Endothelial cell (in vitro differentiated cells): ENCODE data around the gene APOD. TPM values are rescaled to one million over a fixed set of nuclear protein-coding genes. Genes with fewer than 3 reads are reported as not detected.
A peak's percentile ranks its signal among the peaks of the same experiment; 100 is the strongest.

Experiments
- DNase-seq: peaks from one replicate; pipeline ENCODE4 v3.0.0; 2021; ENCODE audit warnings: low spot score
- H3K27ac Mint-ChIP-seq: one replicate; pipeline ENCODE4 v1.8.0; 2021; ENCODE audit warnings: mixed read lengths, inconsistent platforms; ENCODE audit not compliant: unreplicated experiment
- H3K27me3 Mint-ChIP-seq: one replicate; pipeline ENCODE4 v1.8.0; 2021; ENCODE audit warnings: mild to moderate bottlenecking, moderate library complexity, mixed read lengths, inconsistent platforms; ENCODE audit not compliant: unreplicated experiment
- H3K36me3 Mint-ChIP-seq: one replicate; pipeline ENCODE4 v1.8.0; 2021; ENCODE audit warnings: mild to moderate bottlenecking, low read depth, mixed read lengths, inconsistent platforms; ENCODE audit not compliant: unreplicated experiment
- H3K4me1 Mint-ChIP-seq: one replicate; pipeline ENCODE4 v1.8.0; 2021; ENCODE audit warnings: mild to moderate bottlenecking, mixed read lengths, inconsistent platforms; ENCODE audit not compliant: unreplicated experiment
- H3K4me3 Mint-ChIP-seq: one replicate; pipeline ENCODE4 v1.8.0; 2021; ENCODE audit warnings: mild to moderate bottlenecking, mixed read lengths, inconsistent platforms; ENCODE audit not compliant: unreplicated experiment
- H3K9me3 Mint-ChIP-seq: one replicate; pipeline ENCODE4 v1.8.0; 2021; ENCODE audit warnings: mixed read lengths, inconsistent platforms; ENCODE audit not compliant: unreplicated experiment
- total RNA-seq: library from RNA; stranded (reverse); fragmentation: NEBNext Ultra II Directional; extraction: Animal tissue kit (Norgen Biotek cat#: 25700); gene quantifications from one replicate; pipeline ENCODE4 v1.2.1, GENCODE V29; 2021; ENCODE audit not compliant: unreplicated experiment
- TF ChIP-seq, protein P1 (sequence below): fragments of 200-600 bp; sonication (generic); IDR thresholded peaks from one replicate; pipeline ENCODE4 v1.5.0; 2021; ENCODE audit warnings: antibody characterized with exemption; ENCODE audit not compliant: unreplicated experiment

Gene APOD
- total RNA-seq, 1 donor from 2014 or later, result 5.0 TPM

DNA sequence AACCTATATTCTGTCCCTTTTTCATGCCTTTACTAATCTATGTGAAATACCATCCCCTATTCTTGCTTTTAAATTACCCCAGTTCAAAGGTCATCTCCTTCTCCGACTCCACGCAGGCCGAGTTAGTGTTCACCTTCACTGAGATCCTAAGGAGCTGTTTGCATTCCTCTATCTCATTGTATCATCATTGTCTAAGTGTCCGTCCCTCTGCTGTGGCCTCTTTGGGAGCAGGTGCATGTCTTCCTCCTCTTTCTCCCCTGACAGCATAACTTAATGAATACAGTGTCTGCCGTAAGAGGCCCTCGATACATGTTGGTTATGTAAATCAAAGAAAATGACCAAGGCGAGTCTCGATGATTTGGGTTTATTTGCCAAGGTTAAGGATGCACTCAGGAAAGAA is 35.7 kb downstream of the APOD start:
- Mint-ChIP-seq H3K9me3 (no peaks in the 10 kb centered on the region), H3K4me3 (no peak overlapping the region), H3K4me1 (peaks cover 28% of the 10 kb centered on the region), H3K36me3 (no peaks in the 10 kb centered on the region), H3K27me3 (peaks cover 3% of the 10 kb centered on the region), H3K27ac (no peak overlapping the region)
- TF ChIP-seq, protein P1, sequence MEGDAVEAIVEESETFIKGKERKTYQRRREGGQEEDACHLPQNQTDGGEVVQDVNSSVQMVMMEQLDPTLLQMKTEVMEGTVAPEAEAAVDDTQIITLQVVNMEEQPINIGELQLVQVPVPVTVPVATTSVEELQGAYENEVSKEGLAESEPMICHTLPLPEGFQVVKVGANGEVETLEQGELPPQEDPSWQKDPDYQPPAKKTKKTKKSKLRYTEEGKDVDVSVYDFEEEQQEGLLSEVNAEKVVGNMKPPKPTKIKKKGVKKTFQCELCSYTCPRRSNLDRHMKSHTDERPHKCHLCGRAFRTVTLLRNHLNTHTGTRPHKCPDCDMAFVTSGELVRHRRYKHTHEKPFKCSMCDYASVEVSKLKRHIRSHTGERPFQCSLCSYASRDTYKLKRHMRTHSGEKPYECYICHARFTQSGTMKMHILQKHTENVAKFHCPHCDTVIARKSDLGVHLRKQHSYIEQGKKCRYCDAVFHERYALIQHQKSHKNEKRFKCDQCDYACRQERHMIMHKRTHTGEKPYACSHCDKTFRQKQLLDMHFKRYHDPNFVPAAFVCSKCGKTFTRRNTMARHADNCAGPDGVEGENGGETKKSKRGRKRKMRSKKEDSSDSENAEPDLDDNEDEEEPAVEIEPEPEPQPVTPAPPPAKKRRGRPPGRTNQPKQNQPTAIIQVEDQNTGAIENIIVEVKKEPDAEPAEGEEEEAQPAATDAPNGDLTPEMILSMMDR, result no peak
- DNase-seq, result no peak

DNA sequence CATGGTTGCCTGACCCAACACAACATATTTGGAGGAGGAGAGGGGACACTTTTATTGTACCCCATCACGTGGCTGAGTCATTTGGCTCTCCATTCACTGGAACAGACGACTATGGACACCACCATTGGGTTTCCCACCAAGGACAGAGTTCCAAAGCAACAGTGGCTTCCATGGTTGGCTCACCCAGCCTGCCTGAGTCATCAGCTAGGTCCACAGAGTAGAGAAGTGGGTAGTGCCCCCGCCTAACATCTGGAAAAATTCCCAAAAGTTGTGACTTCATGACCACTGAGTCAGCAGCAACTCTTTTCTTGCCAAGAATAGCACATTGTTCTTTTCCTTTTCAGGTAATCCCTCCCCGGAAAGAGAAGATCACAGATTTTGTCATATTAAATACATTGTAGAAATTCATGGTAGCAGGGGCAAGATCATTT is 37.6 kb downstream of the APOD start:
- Mint-ChIP-seq H3K27me3 (peaks cover 2% of the 10 kb centered on the region), H3K4me1 (peaks cover 38% of the 10 kb centered on the region), H3K9me3 (no peaks in the 10 kb centered on the region), H3K27ac (no peak overlapping the region), H3K4me3 (no peak overlapping the region), H3K36me3 (no peaks in the 10 kb centered on the region)
- TF ChIP-seq, protein P1, result no peak
- DNase-seq, result no peak

DNA sequence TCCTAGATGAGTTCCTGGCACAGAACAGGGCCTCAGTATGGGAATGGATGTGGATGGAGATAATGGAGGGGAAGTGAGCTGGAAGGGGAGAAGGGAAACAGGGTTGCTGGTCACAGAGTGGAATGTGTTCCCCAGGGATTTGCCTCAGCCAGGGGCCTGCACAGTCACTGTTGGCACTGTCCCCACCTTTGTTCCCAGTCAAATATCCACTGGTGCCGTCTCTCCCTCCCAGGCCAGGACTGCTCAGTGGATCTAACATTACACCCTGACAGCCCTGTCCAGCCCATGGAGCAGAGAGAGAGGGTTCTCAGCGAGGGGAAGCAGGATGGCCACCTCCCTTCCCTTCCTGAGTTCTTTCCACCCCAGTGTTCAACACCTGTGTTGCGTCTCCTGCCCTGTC is 39.1 kb downstream of the APOD start:
- Mint-ChIP-seq H3K27me3 (peaks cover 2% of the 10 kb centered on the region), H3K4me3 (peak overlapping the region; percentile 90), H3K27ac (no peak overlapping the region), H3K9me3 (no peaks in the 10 kb centered on the region), H3K4me1 (peaks cover 39% of the 10 kb centered on the region), H3K36me3 (no peaks in the 10 kb centered on the region)
- no peak for DNase-seq
- TF ChIP-seq, protein P1, result no peak

DNA sequence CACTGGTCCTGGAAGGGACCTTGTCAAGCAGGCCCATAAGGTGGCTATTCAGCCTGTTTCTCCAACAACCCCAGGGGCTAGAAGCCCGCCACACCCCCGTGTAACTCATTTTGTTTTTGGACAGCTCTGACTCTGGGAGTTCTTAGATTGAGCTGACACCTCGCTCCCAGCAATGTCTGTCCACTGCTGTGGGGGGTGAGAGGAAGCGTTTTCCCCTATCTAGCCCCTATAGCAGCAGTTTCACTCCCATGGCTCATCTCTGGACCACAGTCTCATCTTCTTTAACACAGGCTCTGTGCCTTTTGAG is 39.6 kb downstream of the APOD start:
- H3K9me3 Mint-ChIP-seq, result no peaks in the 10 kb centered on the region
- H3K4me3 Mint-ChIP-seq, result peak overlapping the region; percentile 90
- peaks cover 2% of the 10 kb centered on the region for H3K27me3 Mint-ChIP-seq
- peaks cover 39% of the 10 kb centered on the region for H3K4me1 Mint-ChIP-seq
- no peak for DNase-seq
- TF ChIP-seq, protein P1, result no peak
- no peak overlapping the region for H3K27ac Mint-ChIP-seq
- H3K36me3 Mint-ChIP-seq, result no peaks in the 10 kb centered on the region

DNA sequence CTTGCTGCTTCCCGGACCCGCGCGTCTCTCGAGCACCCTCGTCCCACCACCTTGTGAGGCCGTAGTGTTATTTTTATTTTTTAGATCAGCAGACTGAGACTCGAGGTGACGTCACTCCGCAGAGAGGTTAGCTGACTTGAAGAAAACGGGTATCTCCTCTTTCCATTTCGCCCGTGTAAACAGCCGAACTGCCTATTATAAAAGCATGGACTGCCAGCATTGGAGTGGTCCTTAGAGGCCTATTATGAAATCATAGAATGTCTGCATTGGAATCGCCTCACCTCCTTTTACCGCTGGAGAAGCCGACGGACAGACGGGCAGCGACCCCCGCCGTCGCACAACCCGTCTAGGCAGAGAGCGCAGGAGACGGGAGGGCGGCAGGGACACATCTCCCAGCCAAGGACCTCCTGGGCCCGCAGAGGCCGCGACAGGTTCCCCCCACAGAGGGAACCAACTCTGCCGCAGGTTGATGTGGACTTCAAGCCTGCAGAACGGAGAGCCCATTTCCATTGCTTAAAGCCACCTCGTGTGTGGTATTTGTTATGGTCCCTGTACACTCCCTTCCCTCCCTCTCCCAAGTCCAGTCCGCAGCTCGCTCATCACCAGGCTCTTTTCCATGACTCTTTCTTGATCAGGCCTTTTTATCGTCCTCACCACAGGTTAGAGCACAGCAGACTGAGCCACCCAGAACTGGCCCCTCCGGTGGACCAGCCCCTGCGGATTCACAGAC is 40.1 kb downstream of the APOD start:
- H3K36me3 Mint-ChIP-seq, result no peaks in the 10 kb centered on the region
- H3K27me3 Mint-ChIP-seq, result peaks cover 2% of the 10 kb centered on the region
- no peak overlapping the region for H3K27ac Mint-ChIP-seq
- H3K4me3 Mint-ChIP-seq, result peak overlapping the region; percentile 90
- peaks cover 39% of the 10 kb centered on the region for H3K4me1 Mint-ChIP-seq
- H3K9me3 Mint-ChIP-seq, result no peaks in the 10 kb centered on the region
- peak; percentile 19 for DNase-seq
- TF ChIP-seq, protein P1, result no peak
